CD4-positive, alpha-beta T cell treated with Interleukin-10 for 1 hour (primary cell): Measurements from ENCODE around the gene CEP19.

Experiments used
- DNase-seq: peaks from one replicate; pipeline ENCODE4 v3.0.0-alpha.2; 2020

The CEP19 gene

DNA sequence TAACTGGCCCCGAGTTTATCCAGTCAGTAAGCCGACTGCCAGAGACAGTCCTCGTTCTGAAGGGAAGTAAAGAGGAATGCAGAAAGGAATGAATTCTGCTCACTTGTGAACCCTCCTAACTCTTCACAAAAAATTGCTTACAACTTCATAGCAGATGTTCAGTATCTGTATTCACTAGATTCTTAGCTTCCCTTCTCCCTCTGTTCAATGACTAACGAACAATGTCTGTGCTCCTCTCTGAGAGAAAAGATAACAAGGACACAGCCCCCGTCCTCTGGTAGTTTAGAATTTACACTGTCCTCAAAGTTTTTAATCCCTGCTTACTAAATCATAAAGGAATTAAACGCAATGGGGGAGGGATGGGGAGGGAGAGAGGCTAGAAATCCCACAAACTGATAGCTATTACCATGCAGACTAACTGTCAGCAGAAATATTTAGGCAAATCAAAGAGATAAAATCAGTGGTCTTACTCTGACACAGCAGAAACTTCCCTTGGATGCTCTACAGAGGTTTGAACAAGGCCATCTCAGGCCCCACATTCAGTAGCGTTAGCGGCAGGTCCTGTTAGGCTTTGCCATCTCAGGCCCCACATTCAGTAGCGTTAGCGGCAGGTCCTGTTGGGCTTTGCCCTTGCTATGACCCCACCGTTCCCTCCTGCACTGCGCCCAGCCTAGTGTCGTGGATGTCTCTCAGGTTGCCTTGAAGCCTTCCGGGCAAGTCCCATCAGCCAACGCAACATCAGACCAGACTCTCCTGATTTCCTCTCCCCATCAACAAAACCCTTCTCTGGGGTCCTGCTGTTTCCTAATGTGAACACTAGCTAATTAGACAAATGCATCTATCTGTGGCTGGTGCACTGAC, 49.1 kb downstream of the CEP19 start:
- no peak for DNase-seq

DNA sequence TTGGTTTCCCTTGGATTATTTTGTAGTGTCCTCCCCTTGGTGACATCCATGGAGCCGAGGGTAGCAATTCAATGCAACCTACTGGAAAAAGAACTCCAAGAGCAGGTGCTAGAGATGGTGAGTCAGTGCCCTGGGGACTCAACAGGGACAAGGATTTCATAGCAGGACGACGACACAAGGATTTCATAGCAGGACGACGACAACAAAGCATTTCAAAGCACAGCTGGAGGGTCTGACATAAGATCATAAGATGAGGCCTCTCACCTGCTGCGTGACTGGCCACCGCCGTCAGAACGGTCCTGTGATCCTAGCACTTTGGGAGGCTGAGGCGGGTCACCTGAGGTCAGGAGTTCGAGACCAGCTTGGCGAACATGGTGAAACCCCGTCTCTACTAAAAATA, 50.0 kb downstream of the CEP19 start:
- DNase-seq = no peak

DNA sequence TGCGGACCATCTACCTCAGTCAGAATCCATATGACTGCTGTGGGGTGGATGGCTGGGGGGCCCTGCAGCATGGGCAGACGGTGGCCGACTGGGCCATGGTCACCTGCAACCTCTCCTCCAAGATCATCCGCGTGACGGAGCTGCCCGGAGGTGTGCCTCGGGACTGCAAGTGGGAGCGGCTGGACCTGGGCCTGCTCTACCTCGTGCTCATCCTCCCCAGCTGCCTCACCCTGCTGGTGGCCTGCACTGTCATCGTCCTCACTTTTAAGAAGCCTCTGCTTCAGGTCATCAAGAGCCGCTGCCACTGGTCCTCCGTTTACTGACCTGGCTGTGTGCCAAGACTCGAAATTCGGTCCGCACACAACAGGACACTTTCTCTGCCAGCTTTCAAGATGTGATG, 50.6 kb downstream of the CEP19 start:
- DNase-seq = no peak

- DNase-seq = no peak
These were observed 51.5 kb downstream of the CEP19 start for GRCh38 chr3:196660381-196661166.

DNA sequence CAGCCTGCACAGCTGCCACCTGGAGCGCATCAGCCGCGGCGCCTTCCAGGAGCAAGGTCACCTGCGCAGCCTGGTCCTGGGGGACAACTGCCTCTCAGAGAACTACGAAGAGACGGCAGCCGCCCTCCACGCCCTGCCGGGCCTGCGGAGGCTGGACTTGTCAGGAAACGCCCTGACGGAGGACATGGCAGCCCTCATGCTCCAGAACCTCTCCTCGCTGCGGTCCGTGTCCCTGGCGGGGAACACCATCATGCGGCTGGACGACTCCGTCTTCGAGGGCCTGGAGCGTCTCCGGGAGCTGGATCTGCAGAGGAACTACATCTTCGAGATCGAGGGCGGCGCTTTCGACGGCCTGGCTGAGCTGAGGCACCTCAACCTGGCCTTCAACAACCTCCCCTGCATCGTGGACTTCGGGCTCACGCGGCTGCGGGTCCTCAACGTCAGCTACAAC, 52.1 kb downstream of the CEP19 start:
- no peak for DNase-seq
